AG04450 (cell line): ENCODE results near the gene TMEM258. TPM values are rescaled to one million over a fixed set of nuclear protein-coding genes. Genes with fewer than 3 reads are reported as not detected.

Experiments
- CTCF ChIA-PET: fragments of 300-600, 350-600 bp; formaldehyde crosslinking; extraction: SDS; loops from one replicate; lab custom pipeline; 2022; ENCODE audit warnings: antibody characterized with exemption, inconsistent platforms; lab: Charles Lee
- POLR2A ChIA-PET: fragments of 350-600 bp; formaldehyde crosslinking; extraction: SDS; loops from one replicate; lab custom pipeline; 2021; ENCODE audit warnings: antibody characterized with exemption, inconsistent platforms; lab: Yijun Ruan, JAX
- DNase-seq: peaks from one replicate; pipeline ENCODE4 v3.0.0-alpha.2; 2011; ENCODE audit warnings: low read depth, low spot score
- H3K27ac ChIP-seq: one replicate; pipeline ENCODE4 v1.5.1; 2012; ENCODE audit warnings: low read depth, low read length, control low read depth
- H3K27me3 ChIP-seq: one replicate; pipeline ENCODE4 v1.6.0; 2012; ENCODE audit warnings: low read length; ENCODE audit not compliant: control insufficient read depth, insufficient read depth
- H3K4me3 ChIP-seq: 2 replicates; pipeline ENCODE4 v1.5.1; 2011; ENCODE audit warnings: mild to moderate bottlenecking, low read depth, low read length, control low read depth
- H3K9me3 ChIP-seq: 2 replicates; pipeline ENCODE4 v1.5.1; 2012; ENCODE audit warnings: low read length; ENCODE audit not compliant: control insufficient read depth, insufficient read depth
- polyA plus RNA-seq: library from polyadenylated mRNA; depleted of rRNA; stranded (reverse); fragments of >200 nt; gene quantifications from 2 replicates; pipeline ENCODE4 v1.2.3, GENCODE V29; 2011
- TF ChIP-seq, protein P1 (sequence below): IDR thresholded peaks from 2 replicates; pipeline ENCODE4 v1.5.1; 2011; ENCODE audit warnings: low read depth, low read length, control low read depth, inconsistent platforms

The TMEM258 gene
- polyA plus RNA-seq, 1 experiment, result 300 TPM

DNA sequence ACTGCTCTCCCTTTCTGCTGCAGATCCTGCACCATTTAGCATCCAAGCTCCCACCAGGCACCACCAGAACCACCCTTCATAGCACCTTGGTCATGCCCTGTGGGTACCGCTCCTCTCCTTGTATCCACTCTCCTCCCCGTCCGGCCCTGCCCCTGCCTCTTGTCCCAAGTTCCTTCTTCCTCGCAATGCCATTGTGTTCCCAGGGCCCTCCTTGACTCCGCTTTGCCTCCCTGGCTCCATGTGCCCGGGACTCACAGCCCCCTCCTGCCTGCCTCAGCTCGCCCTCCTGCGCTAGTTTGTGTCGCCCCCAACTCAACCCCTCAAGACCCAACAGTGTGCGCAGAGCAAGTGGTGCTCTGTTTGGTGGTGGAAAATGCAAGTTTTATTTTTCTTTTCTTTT is 46.5 kb upstream of the TMEM258 start:
- Histone ChIP-seq H3K27ac (no peak overlapping the region), H3K4me3 (no peak overlapping the region), H3K27me3 (no peaks in the 10 kb centered on the region), H3K9me3 (no peaks in the 10 kb centered on the region; the same call in 1 of the 2 replicates)
- CTCF ChIA-PET, result interaction anchor here (2.3 kb wide), 1 partner anchor 41 kb away, joined by 9 read pairs; no protein-coding TSS in a partner anchor
- TF ChIP-seq, protein P1, sequence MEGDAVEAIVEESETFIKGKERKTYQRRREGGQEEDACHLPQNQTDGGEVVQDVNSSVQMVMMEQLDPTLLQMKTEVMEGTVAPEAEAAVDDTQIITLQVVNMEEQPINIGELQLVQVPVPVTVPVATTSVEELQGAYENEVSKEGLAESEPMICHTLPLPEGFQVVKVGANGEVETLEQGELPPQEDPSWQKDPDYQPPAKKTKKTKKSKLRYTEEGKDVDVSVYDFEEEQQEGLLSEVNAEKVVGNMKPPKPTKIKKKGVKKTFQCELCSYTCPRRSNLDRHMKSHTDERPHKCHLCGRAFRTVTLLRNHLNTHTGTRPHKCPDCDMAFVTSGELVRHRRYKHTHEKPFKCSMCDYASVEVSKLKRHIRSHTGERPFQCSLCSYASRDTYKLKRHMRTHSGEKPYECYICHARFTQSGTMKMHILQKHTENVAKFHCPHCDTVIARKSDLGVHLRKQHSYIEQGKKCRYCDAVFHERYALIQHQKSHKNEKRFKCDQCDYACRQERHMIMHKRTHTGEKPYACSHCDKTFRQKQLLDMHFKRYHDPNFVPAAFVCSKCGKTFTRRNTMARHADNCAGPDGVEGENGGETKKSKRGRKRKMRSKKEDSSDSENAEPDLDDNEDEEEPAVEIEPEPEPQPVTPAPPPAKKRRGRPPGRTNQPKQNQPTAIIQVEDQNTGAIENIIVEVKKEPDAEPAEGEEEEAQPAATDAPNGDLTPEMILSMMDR, result no peak
- no peak for DNase-seq
- POLR2A ChIA-PET, result no interaction called here

DNA sequence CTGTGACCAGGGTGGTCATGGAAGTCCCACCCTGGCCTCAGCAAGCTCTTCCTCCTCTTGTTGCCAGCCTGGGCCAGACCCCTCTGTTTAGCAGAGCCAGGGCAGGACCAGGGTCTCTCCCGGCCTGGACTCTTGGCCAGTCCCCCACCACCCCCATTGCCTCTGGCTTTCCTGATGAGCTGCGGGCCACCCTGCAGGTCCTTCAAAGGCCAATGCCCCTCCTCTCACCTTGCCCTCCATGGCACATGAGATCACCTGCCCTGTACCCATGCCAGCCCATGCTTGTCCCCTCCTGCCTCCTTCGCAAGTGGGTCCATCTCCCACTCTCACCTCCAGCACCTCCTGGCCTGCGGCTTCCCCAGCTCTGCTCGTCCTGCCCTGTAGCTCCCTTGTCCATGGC is 46.1 kb upstream of the TMEM258 start:
- ChIA-PET CTCF (interaction anchor here (2.3 kb wide), 1 partner anchor 41 kb away, joined by 9 read pairs; no protein-coding TSS in a partner anchor), POLR2A (no interaction called here)
- H3K27me3 ChIP-seq, result no peaks in the 10 kb centered on the region
- H3K27ac ChIP-seq, result no peak overlapping the region
- H3K4me3 ChIP-seq, result no peak overlapping the region
- no peaks in the 10 kb centered on the region; the same call in 1 of the 2 replicates for H3K9me3 ChIP-seq
- TF ChIP-seq, protein P1, result no peak
- no peak for DNase-seq

DNA sequence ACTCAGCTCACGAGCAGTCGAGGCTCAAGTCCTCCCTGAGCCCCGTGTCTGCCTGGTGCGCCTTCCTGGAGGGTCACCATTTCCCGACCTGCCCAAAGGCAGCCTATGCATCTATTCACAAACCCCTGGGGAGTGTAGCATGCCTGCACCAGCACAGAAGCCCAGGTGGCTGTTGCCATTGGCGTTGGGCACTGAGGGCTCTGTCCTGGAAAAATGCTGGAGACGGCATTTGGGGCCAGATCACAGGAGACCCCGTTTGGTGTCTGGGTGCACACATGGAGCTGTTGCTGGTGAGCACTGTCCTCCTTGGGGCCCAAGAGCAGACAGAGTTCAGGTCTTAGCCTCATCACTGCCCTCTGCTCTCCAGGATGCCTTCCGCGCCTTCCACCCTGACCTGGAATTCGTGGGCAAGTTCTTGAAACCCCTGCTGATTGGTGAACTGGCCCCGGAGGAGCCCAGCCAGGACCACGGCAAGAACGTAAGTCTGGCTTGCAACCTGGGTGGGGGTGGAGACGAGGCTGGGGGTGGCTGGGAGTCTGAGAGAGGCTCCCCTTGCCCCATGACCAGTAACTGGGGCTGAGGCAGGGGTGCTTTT is 45.1 kb upstream of the TMEM258 start:
- Histone ChIP-seq H3K27me3 (no peaks in the 10 kb centered on the region), H3K4me3 (no peak overlapping the region), H3K27ac (no peak overlapping the region), H3K9me3 (no peaks in the 10 kb centered on the region; the same call in 1 of the 2 replicates)
- TF ChIP-seq, protein P1, result no peak
- ChIA-PET POLR2A (no interaction called here), CTCF (no interaction called here)
- no peak for DNase-seq

DNA sequence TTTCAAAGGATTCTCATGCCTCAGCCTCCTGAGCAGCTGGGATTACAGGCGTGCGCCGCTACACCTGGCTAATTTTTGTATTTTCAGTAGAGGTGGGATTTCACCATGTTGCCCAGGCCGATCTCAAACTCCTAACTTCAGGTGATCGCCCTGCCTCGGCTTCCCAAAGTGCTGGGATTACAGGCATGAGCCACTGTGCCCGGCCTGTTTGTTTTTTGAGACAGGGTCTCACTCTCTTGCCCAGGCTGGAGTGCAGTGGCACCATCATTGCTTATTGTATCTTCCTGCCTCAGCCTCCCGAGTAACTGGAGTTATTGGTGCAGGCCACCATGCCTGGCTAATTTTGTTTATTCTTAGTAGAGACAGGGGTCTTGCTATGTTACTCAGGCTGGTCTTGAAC is 43.8 kb upstream of the TMEM258 start:
- ChIA-PET CTCF (no interaction called here), POLR2A (no interaction called here)
- Histone ChIP-seq H3K27ac (no peak overlapping the region), H3K4me3 (no peak overlapping the region), H3K27me3 (no peaks in the 10 kb centered on the region), H3K9me3 (no peaks in the 10 kb centered on the region; the same call in 1 of the 2 replicates)
- no peak for DNase-seq
- TF ChIP-seq, protein P1, result no peak

DNA sequence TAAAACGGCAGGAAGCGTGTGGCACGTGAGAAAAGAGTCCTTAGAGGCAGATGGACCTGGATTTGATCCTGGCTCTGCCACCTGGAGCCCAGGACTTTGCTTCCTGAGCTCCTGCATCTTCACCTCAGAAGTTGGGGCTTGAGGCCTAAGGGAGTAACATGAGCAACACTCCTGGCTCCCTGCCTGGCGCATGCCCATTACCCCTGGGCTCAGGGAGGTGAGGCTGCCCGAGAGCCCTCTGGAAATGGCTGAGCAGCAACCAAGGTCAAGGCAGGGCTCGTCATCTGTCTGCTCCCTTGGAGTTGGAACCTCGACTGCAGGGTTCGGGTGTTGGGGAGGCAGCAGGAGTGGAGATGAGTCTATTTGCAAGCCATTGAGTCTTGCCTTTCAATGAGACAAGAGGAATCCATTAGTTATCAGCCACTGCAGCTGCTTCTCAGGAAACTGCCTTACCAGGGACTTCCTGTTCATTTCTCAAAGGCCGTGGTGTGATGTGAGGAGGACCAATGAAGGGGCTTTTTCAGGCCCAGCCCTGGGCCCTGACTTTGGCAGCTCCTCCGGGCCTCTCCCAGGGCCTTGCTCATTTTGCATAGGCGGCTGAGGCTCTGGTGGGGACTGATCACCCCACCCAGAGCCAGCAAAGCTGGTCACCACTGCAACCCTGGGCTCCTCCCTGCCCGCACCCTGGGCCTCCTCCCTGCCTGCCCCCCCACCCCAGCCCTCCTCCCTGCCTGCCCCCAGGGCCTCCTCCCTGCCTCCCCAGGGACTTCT is 42.1 kb upstream of the TMEM258 start:
- Histone ChIP-seq H3K9me3 (no peaks in the 10 kb centered on the region; the same call in 1 of the 2 replicates), H3K4me3 (no peak overlapping the region), H3K27me3 (no peaks in the 10 kb centered on the region), H3K27ac (peak overlapping the region; percentile 61)
- ChIA-PET POLR2A (interaction anchor here (1.2 kb wide), 1 partner anchor 19 kb away, joined by 5 read pairs; no protein-coding TSS in a partner anchor), CTCF (interaction anchor here (0.7 to 0.8 kb wide), 2 partner anchors 56 to 561 kb away, joined by 3 read pairs; no protein-coding TSS in a partner anchor)
- DNase-seq, result no peak
- TF ChIP-seq, protein P1, result no peak
